Natural killer cell (primary cell): ENCODE measurements around the gene ZFYVE27. TPM values are rescaled to one million over a fixed set of nuclear protein-coding genes. Genes with fewer than 3 reads are reported as not detected.

Experiments used
- ATAC-seq, 3 donors: fragments of 150-1000 bp in 2 of 3; fragments of 200-7000 bp in 1 of 3; cut with Tn5 transposase; 1 replicate in 1 of 3; 2 replicates in 2 of 3; pipeline ENCODE4 v1.10.0; 2021; ENCODE audit warnings: mild to moderate bottlenecking in 2 of 3, moderate library complexity in 2 of 3
- DNase-seq, 2 donors: peaks; one replicate each; pipeline versions ENCODE4 v3.0.0 to v3.0.0-alpha.2; 2013 to 2021; ENCODE audit warnings: mixed read lengths in 1 of 2
- H3K27ac ChIP-seq: one replicate; pipeline ENCODE4 v1.5.1; 2013; ENCODE audit warnings: mild to moderate bottlenecking, low read length
- H3K27me3 ChIP-seq: one replicate; pipeline ENCODE4 v1.6.1; 2013; ENCODE audit warnings: low read length; ENCODE audit not compliant: control insufficient read depth, insufficient read depth
- H3K36me3 ChIP-seq: one replicate; pipeline ENCODE4 v1.6.1; 2013; ENCODE audit warnings: low read length; ENCODE audit not compliant: control insufficient read depth, insufficient read depth
- H3K4me1 ChIP-seq: one replicate; pipeline ENCODE4 v1.6.1; 2013; ENCODE audit warnings: low read length; ENCODE audit not compliant: control insufficient read depth, insufficient read depth
- H3K4me3 ChIP-seq: one replicate; pipeline ENCODE4 v1.5.1; 2013; ENCODE audit warnings: low read length
- H3K9me3 ChIP-seq: one replicate; pipeline ENCODE4 v1.6.1; 2013; ENCODE audit warnings: low read length; ENCODE audit not compliant: control insufficient read depth, insufficient read depth
- H3K27ac Mint-ChIP-seq, 2 donors: one replicate each; pipeline ENCODE4 v1.8.0; 2022; ENCODE audit warnings: mild to moderate bottlenecking in 2 of 2, mixed read lengths in 2 of 2, moderate library complexity in 1 of 2
- H3K27me3 Mint-ChIP-seq, 2 donors: one replicate each; pipeline ENCODE4 v1.8.0; 2022; ENCODE audit warnings: low read depth in 2 of 2, mixed read lengths in 2 of 2
- H3K36me3 Mint-ChIP-seq: one replicate; pipeline ENCODE4 v1.8.0; 2022; ENCODE audit warnings: mixed read lengths
- H3K4me1 Mint-ChIP-seq, 2 donors: one replicate each; pipeline ENCODE4 v1.8.0; 2022; ENCODE audit warnings: mixed read lengths in 2 of 2
- H3K4me3 Mint-ChIP-seq: one replicate; pipeline ENCODE4 v1.8.0; 2022; ENCODE audit warnings: mild to moderate bottlenecking, moderate library complexity, mixed read lengths
- H3K9me3 Mint-ChIP-seq, 2 donors: one replicate each; pipeline ENCODE4 v1.8.0; 2022; ENCODE audit warnings: mixed read lengths in 2 of 2
- CTCF ChIP-seq: fragments of 200-600 bp; IDR thresholded peaks from one replicate; pipeline ENCODE4 v1.8.0; 2022; ENCODE audit warnings: antibody characterized with exemption
- WGBS: methylation state at CpG from one replicate; pipeline ENCODE4 v1.1.7; 2013; ENCODE audit warnings: missing lambda C conversion rate; ENCODE audit not compliant: insufficient coverage; 5-methylcytosine and 5-hydroxymethylcytosine counted together
- intact Hi-C: fragments of 100-400 bp; cut with micrococcal nuclease; formaldehyde crosslinking; loops from one replicate; pipeline ENCODE4 v1.14.2; 2022
- total RNA-seq, 4 donors: library from RNA; stranded (reverse); fragments of 120-200 nt in 1 of 4; gene quantifications; one replicate each; pipeline versions ENCODE4 v1.2.3 to v1.2.4, GENCODE V29; 2013 to 2022

The ZFYVE27 gene
- total RNA-seq, 3 donors from 2014 or later (not counting 1 experiment from before 2014, with no cell fraction given), result 63.0 to 82.8 (median 76.4) TPM

GRCh38 chr10:97796651-97797050 is 59.7 kb downstream of the ZFYVE27 start:
- Histone ChIP-seq H3K9me3 (peaks cover 2% of the 10 kb centered on the region), H3K36me3 (no peaks in the 10 kb centered on the region), H3K4me1 (peaks cover 29% of the 10 kb centered on the region), H3K27ac (peak overlapping the region; percentile 57), H3K4me3 (peak overlapping the region; percentile 36), H3K27me3 (no peaks in the 10 kb centered on the region)
- Mint-ChIP-seq H3K36me3 (peaks cover 11% of the 10 kb centered on the region), H3K27ac (peak overlapping the region; percentile 80 to 92), H3K27me3 (peaks cover 0 to 5% of the 10 kb centered on the region in 2 donors), H3K4me1 (peaks cover 35 to 43% of the 10 kb centered on the region in 2 donors), H3K4me3 (peak overlapping the region; percentile 89), H3K9me3 (peaks cover 2 to 4% of the 10 kb centered on the region in 2 donors)
- peak; percentile 60 to 79 (median 76) for ATAC-seq
- intact Hi-C loops, result no loop called here
- no peak for TF ChIP-seq CTCF
- peak in 1 of 2 donors; percentile 59 for DNase-seq
- WGBS, result 19% methylated on average over 3 of the region's 3 CpGs

GRCh38 chr10:97798958-97799610 is 62.2 kb downstream of the ZFYVE27 start:
- no CpG with 5 or more reads among the region's 1 CpG for WGBS
- Mint-ChIP-seq H3K27ac (peak overlapping the region; percentile 23 to 37), H3K4me1 (peaks cover 27 to 29% of the 10 kb centered on the region in 2 donors), H3K36me3 (peaks cover 11% of the 10 kb centered on the region), H3K4me3 (no peak overlapping the region), H3K9me3 (peaks cover 2 to 4% of the 10 kb centered on the region in 2 donors), H3K27me3 (peaks cover 0 to 8% of the 10 kb centered on the region in 2 donors)
- Histone ChIP-seq H3K36me3 (no peaks in the 10 kb centered on the region), H3K27ac (no peak overlapping the region), H3K4me1 (peaks cover 17% of the 10 kb centered on the region), H3K27me3 (no peaks in the 10 kb centered on the region), H3K9me3 (peaks cover 2% of the 10 kb centered on the region), H3K4me3 (no peak overlapping the region)
- no peak for ATAC-seq
- TF ChIP-seq CTCF, result no peak
- intact Hi-C loops, result no loop called here
- no peak for DNase-seq

GRCh38 chr10:97800474-97800873 is 63.5 kb downstream of the ZFYVE27 start:
- intact Hi-C loops, result no loop called here
- DNase-seq (no peak), ATAC-seq (no peak)
- Mint-ChIP-seq H3K27me3 (peaks cover 0 to 8% of the 10 kb centered on the region in 2 donors), H3K4me1 (peaks cover 27 to 29% of the 10 kb centered on the region in 2 donors), H3K36me3 (peaks cover 11% of the 10 kb centered on the region), H3K4me3 (no peak overlapping the region), H3K27ac (no peak overlapping the region), H3K9me3 (peaks cover 2 to 4% of the 10 kb centered on the region in 2 donors)
- no peak overlapping the region for H3K27ac ChIP-seq
- WGBS, result 96% methylated on average over 9 of the region's 9 CpGs
- TF ChIP-seq CTCF, result no peak
- H3K27me3 ChIP-seq, result no peaks in the 10 kb centered on the region
- H3K4me1 ChIP-seq, result peaks cover 17% of the 10 kb centered on the region
- H3K36me3 ChIP-seq, result no peaks in the 10 kb centered on the region
- peaks cover 2% of the 10 kb centered on the region for H3K9me3 ChIP-seq
- no peak overlapping the region for H3K4me3 ChIP-seq
